H9 (cell line): Measurements from ENCODE around the gene KMT2B. TPM values are rescaled to one million over a fixed set of nuclear protein-coding genes. Genes with fewer than 3 reads are reported as not detected.
"Not testable (repeated sequence)": the region's sequence is repeated elsewhere in the genome, so short reads cannot be mapped to it uniquely, and the experiment has no call there.

Experiments
- DNase-seq: peaks from one replicate; pipeline ENCODE4 v3.0.0-alpha.2; 2017
- H2AFZ ChIP-seq: one replicate; pipeline ENCODE4 v1.6.1; 2013; ENCODE audit warnings: mild to moderate bottlenecking, low read length, control low read depth, moderate library complexity
- H2AK5ac ChIP-seq: 2 replicates; pipeline ENCODE4 v1.6.1; 2013; ENCODE audit warnings: low read length, control low read depth, mixed read lengths; ENCODE audit not compliant: insufficient read length
- H2BK120ac ChIP-seq: one replicate; pipeline ENCODE4 v1.6.1; 2013; ENCODE audit warnings: low read depth, mild to moderate bottlenecking, low read length, control low read depth, inconsistent platforms; ENCODE audit not compliant: poor library complexity, severe bottlenecking
- H2BK12ac ChIP-seq: 2 replicates; pipeline ENCODE4 v1.6.1; 2013; ENCODE audit warnings: low read length, control low read depth, mixed read lengths, low read depth; ENCODE audit not compliant: insufficient read length
- H2BK15ac ChIP-seq: 2 replicates; pipeline ENCODE4 v1.6.1; 2013; ENCODE audit warnings: low read depth, low read length, control low read depth
- H2BK20ac ChIP-seq: one replicate; pipeline ENCODE4 v1.6.1; 2013; ENCODE audit warnings: low read depth, mild to moderate bottlenecking, low read length, control low read depth, inconsistent platforms; ENCODE audit not compliant: poor library complexity, severe bottlenecking
- H2BK5ac ChIP-seq: 2 replicates; pipeline ENCODE4 v1.6.1; 2013; ENCODE audit warnings: low read length, control low read depth, mixed read lengths; ENCODE audit not compliant: insufficient read length
- H3K14ac ChIP-seq: 2 replicates; pipeline ENCODE4 v1.6.1; 2013; ENCODE audit warnings: low read length, control low read depth; ENCODE audit not compliant: insufficient read depth
- H3K18ac ChIP-seq: 2 replicates; pipeline ENCODE4 v1.6.1; 2013; ENCODE audit warnings: low read depth, mild to moderate bottlenecking, mixed read lengths, low read length, control low read depth; ENCODE audit not compliant: insufficient read length
- H3K23ac ChIP-seq: 2 replicates; pipeline ENCODE4 v1.6.1; 2013; ENCODE audit warnings: low read length, control low read depth, mixed read lengths, low read depth; ENCODE audit not compliant: insufficient read length
- H3K23me2 ChIP-seq: 2 replicates; pipeline ENCODE4 v1.6.1; 2013; ENCODE audit warnings: low read depth, mild to moderate bottlenecking, mixed read lengths, low read length, control low read depth; ENCODE audit not compliant: insufficient read length, poor library complexity, severe bottlenecking
- H3K27ac ChIP-seq: 2 replicates; pipeline ENCODE4 v1.5.1; 2013; ENCODE audit warnings: low read length, control low read depth, mixed read lengths, low read depth; ENCODE audit not compliant: insufficient read length
- H3K27me3 ChIP-seq: 2 replicates; pipeline ENCODE4 v1.6.1; 2013; ENCODE audit warnings: low read length, control low read depth, inconsistent platforms; ENCODE audit not compliant: insufficient read depth
- H3K4ac ChIP-seq: 2 replicates; pipeline ENCODE4 v1.6.1; 2013; ENCODE audit warnings: low read depth, mild to moderate bottlenecking, control low read depth, inconsistent platforms, low read length, moderate library complexity
- H3K4me1 ChIP-seq: 2 replicates; pipeline ENCODE4 v1.6.1; 2013; ENCODE audit warnings: low read length, control low read depth, inconsistent platforms; ENCODE audit not compliant: insufficient read depth
- H3K4me2 ChIP-seq: 2 replicates; pipeline ENCODE4 v1.6.1; 2013; ENCODE audit warnings: low read length, control low read depth, mixed read lengths; ENCODE audit not compliant: insufficient read length, insufficient read depth
- H3K56ac ChIP-seq: 2 replicates; pipeline ENCODE4 v1.6.1; 2013; ENCODE audit warnings: low read depth, mild to moderate bottlenecking, mixed read lengths, low read length, control low read depth; ENCODE audit not compliant: insufficient read length
- H3K79me1 ChIP-seq: 2 replicates; pipeline ENCODE4 v1.6.1; 2013; ENCODE audit warnings: low read depth, mild to moderate bottlenecking, moderate library complexity, low read length, control low read depth, inconsistent platforms; ENCODE audit not compliant: insufficient read depth, poor library complexity, severe bottlenecking
- H3K79me2 ChIP-seq: 2 replicates; pipeline ENCODE4 v1.6.1; 2013; ENCODE audit warnings: low read length, control low read depth, inconsistent platforms; ENCODE audit not compliant: insufficient read depth
- H3K9ac ChIP-seq: 2 replicates; pipeline ENCODE4 v1.6.1; 2013; ENCODE audit warnings: low read length, control low read depth, mixed read lengths; ENCODE audit not compliant: insufficient read length; ENCODE audit errors: extremely low read depth
- H3K9me3 ChIP-seq: one replicate; pipeline ENCODE4 v1.6.1; 2013; ENCODE audit warnings: low read depth, low read length, inconsistent platforms; ENCODE audit not compliant: control insufficient read depth
- H3T11ph ChIP-seq: one replicate; pipeline ENCODE4 v1.6.1; 2013; ENCODE audit warnings: mild to moderate bottlenecking, low read length, control low read depth, inconsistent platforms
- H4K20me1 ChIP-seq: one replicate; pipeline ENCODE4 v1.6.1; 2013; ENCODE audit not compliant: control insufficient read depth, insufficient read length, insufficient read depth
- H4K5ac ChIP-seq: 2 replicates; pipeline ENCODE4 v1.6.1; 2013; ENCODE audit warnings: low read depth, mild to moderate bottlenecking, mixed read lengths, low read length, control low read depth; ENCODE audit not compliant: insufficient read length
- H4K8ac ChIP-seq: replicated peaks from 2 replicates; pipeline ENCODE4 v1.6.1; 2013; ENCODE audit warnings: low read length, control low read depth, mixed read lengths, low read depth; ENCODE audit not compliant: insufficient read length
- H4K91ac ChIP-seq: 2 replicates; pipeline ENCODE4 v1.6.1; 2013; ENCODE audit warnings: low read depth, mild to moderate bottlenecking, moderate library complexity, mixed read lengths, low read length, control low read depth; ENCODE audit not compliant: insufficient read length
- H3K27ac Mint-ChIP-seq, 3 experiments: 2 replicates in 2 of 3; 3 replicates in 1 of 3; pipeline ENCODE4 v1.8.0; 2020 to 2021; ENCODE audit warnings: mixed read lengths in 3 of 3, mild to moderate bottlenecking in 1 of 3, moderate library complexity in 1 of 3
- H3K27me3 Mint-ChIP-seq: 2 replicates; pipeline ENCODE4 v1.8.0; 2021; ENCODE audit warnings: low read depth, mild to moderate bottlenecking, moderate library complexity, mixed read lengths
- H3K36me3 Mint-ChIP-seq, 3 experiments: 2 replicates in 2 of 3; 3 replicates in 1 of 3; pipeline ENCODE4 v1.8.0; 2020 to 2021; ENCODE audit warnings: low read depth in 3 of 3, mixed read lengths in 3 of 3; ENCODE audit not compliant: insufficient read depth in 1 of 3
- H3K4me1 Mint-ChIP-seq, 2 experiments: 2 replicates each; pipeline ENCODE4 v1.8.0; 2020; ENCODE audit warnings: mixed read lengths in 2 of 2
- H3K4me3 Mint-ChIP-seq, 2 experiments: 2 replicates in 1 of 2; 3 replicates in 1 of 2; pipeline ENCODE4 v1.8.0; 2020 to 2021; ENCODE audit warnings: mild to moderate bottlenecking in 2 of 2, mixed read lengths in 2 of 2, moderate library complexity in 1 of 2
- H3K9me3 Mint-ChIP-seq, 2 experiments: 2 replicates in 1 of 2; 3 replicates in 1 of 2; pipeline ENCODE4 v1.8.0; 2020; ENCODE audit warnings: mild to moderate bottlenecking in 2 of 2, mixed read lengths in 2 of 2, moderate library complexity in 1 of 2
- CTCF ChIP-seq: fragments of 200-600 bp; sonication (generic); conservative IDR thresholded peaks from 3 replicates; pipeline ENCODE4 v1.8.0; 2021; ENCODE audit warnings: antibody characterized with exemption, mild to moderate bottlenecking
- WGBS: extraction: QIAGEN DNeasy Blood & Tissue Kit; methylation state at CpG from one replicate; pipeline ENCODE4 v1.1.7; 2013; ENCODE audit warnings: missing lambda C conversion rate, low lambda C conversion rate, mixed read lengths; ENCODE audit not compliant: insufficient read length; ENCODE audit errors: extremely low coverage; 5-methylcytosine and 5-hydroxymethylcytosine counted together
- total RNA-seq: library from RNA; stranded (reverse); gene quantifications from 2 replicates; pipeline ENCODE4 v1.2.1, GENCODE V29; 2021

KMT2B gene
- total RNA-seq, 1 experiment from 2014 or later: 47.7 TPM

- Histone ChIP-seq H3K79me1 (no peaks in the 10 kb centered on the region), H4K91ac (no peak overlapping the region), H4K8ac (no peak overlapping the region), H3K4me1 (no peaks in the 10 kb centered on the region), H3K4me2 (no peak overlapping the region), H2BK12ac (no peak overlapping the region), H3K23me2 (no peaks in the 10 kb centered on the region), H3K56ac (no peak overlapping the region), H2BK15ac (no peak overlapping the region), H3K9me3 (no peaks in the 10 kb centered on the region), H2BK5ac (no peak overlapping the region), H3K23ac (no peak overlapping the region), H2BK20ac (no peak overlapping the region), H3K18ac (no peak overlapping the region), H3K27ac (no peak overlapping the region), H3K79me2 (no peaks in the 10 kb centered on the region), H3K27me3 (no peaks in the 10 kb centered on the region), H4K20me1 (no peaks in the 10 kb centered on the region), H2BK120ac (no peak overlapping the region), H3K4ac (no peak overlapping the region), H3T11ph (no peak overlapping the region), H2AFZ (no peak overlapping the region), H3K9ac (no peak overlapping the region), H2AK5ac (no peak overlapping the region), H4K5ac (no peak overlapping the region), H3K14ac (no peak overlapping the region)
- Mint-ChIP-seq H3K4me1 (peaks cover 7 to 8% of the 10 kb centered on the region in 2 experiments), H3K9me3 (no peaks in the 10 kb centered on the region), H3K36me3 (peaks cover 4 to 29% (median 28%) of the 10 kb centered on the region in 3 experiments), H3K27ac (no peak overlapping the region), H3K27me3 (peaks cover 17% of the 10 kb centered on the region), H3K4me3 (no peak overlapping the region)
- no CpG with 5 or more reads among the region's 15 CpGs for WGBS
- TF ChIP-seq CTCF: no peak
- no peak for DNase-seq
These were observed 50.2 kb downstream of the KMT2B start for GRCh38 chr19:35768082-35768421.

GRCh38 chr19:35772362-35772761 lies 54.6 kb downstream of the KMT2B start:
- H3K56ac ChIP-seq, H3K9me3 ChIP-seq, H3K14ac ChIP-seq, H3K18ac ChIP-seq, H3K23me2 ChIP-seq, H4K8ac ChIP-seq, H3K23ac ChIP-seq, H4K5ac ChIP-seq, H2BK120ac ChIP-seq, H2BK5ac ChIP-seq, DNase-seq, H2BK20ac ChIP-seq, H2AK5ac ChIP-seq, H3K4me1 ChIP-seq, H2AFZ ChIP-seq, H3K4ac ChIP-seq, H3K27me3 ChIP-seq, H3K4me2 ChIP-seq, H2BK12ac ChIP-seq, H3K79me1 ChIP-seq, H3T11ph ChIP-seq, H3K27ac Mint-ChIP-seq, H4K20me1 ChIP-seq, H2BK15ac ChIP-seq, H3K9me3 Mint-ChIP-seq, H3K27ac ChIP-seq, H4K91ac ChIP-seq, H3K9ac ChIP-seq, H3K79me2 ChIP-seq, H3K4me3 Mint-ChIP-seq: not testable (repeated sequence)
- Mint-ChIP-seq H3K4me1 (peaks cover 27 to 30% of the 10 kb centered on the region in 2 experiments), H3K27me3 (peaks cover 40% of the 10 kb centered on the region), H3K36me3 (peaks cover 4 to 17% (median 9%) of the 10 kb centered on the region in 3 experiments)
- WGBS: no CpG with 5 or more reads among the region's 5 CpGs
